NCI-H510A treated with DMSO at 0.1 percent for 48 hours (cell line): ENCODE data around the gene C9orf57.
"Not testable (repeated sequence)": the region's sequence is repeated elsewhere in the genome, so short reads cannot be mapped to it uniquely, and the experiment has no call there.

Experiments
- DNase-seq: peaks from one replicate; lab custom pipeline; 2025; lab: John Stamatoyannopoulos, UW

The C9orf57 gene

GRCh38 chr9:72023596-72023995 is 36.8 kb downstream of the C9orf57 start:
- no peak for DNase-seq

- DNase-seq: no peak
Measured at GRCh38 chr9:72022841-72023240, 37.6 kb downstream of the C9orf57 start.

- DNase-seq: no peak
Measured at GRCh38 chr9:72013292-72013760, 47.1 kb downstream of the C9orf57 start.

- DNase-seq: no peak
Measured at GRCh38 chr9:72012646-72013045, 47.8 kb downstream of the C9orf57 start.

- DNase-seq: not testable (repeated sequence)
Measured at GRCh38 chr9:72007726-72008125, 52.7 kb downstream of the C9orf57 start.

GRCh38 chr9:72006501-72006900 is 53.9 kb downstream of the C9orf57 start:
- DNase-seq: no peak

- DNase-seq: no peak
Measured at GRCh38 chr9:72005451-72005850, 55.0 kb downstream of the C9orf57 start.
